Small intestine (tissue), 4 donors: Measurements from ENCODE around the gene NFS1. TPM values are rescaled to one million over a fixed set of nuclear protein-coding genes. Genes with fewer than 3 reads are reported as not detected.

Experiments used
- polyA plus RNA-seq, 4 donors: library from polyadenylated mRNA; stranded (reverse) in 3 of 4; unstranded in 1 of 4; fragments of 200-250 nt in 3 of 4; fragments of 120-200 nt in 1 of 4; gene quantifications; one replicate each; pipeline versions ENCODE4 v1.2.1 to v1.2.3, GENCODE V29; 2013
- donor health status: healthy with polysubstance abuse.
- donor health status: Bipolar disorder and iron deficiency.
- donor health status: healthy.

Gene NFS1
- polyA plus RNA-seq, 4 donors, result 21.9 to 39.6 (median 34.1) TPM

Other genes with a start within 250 kb of the NFS1 start
- 10 to 100 TPM in 2 of 4 donors, 1 to 10 TPM in 2; 3.0 to 31.7 (median 8.8) TPM for gene CEP250, start 243.8 kb downstream of the NFS1 start, polyA plus RNA-seq
- not detected for gene C20orf173, start 169.7 kb downstream of the NFS1 start, polyA plus RNA-seq
- 100 to 1,000 TPM; 198 to 270 (median 225) TPM for gene ERGIC3, start 157.3 kb downstream of the NFS1 start, polyA plus RNA-seq
- 10 to 100 TPM in 1 of 4 donors, 1 to 10 TPM in 2, under 1 TPM in 1; 0.96 to 10.5 (median 2.1) TPM for gene SPAG4, start 83.5 kb downstream of the NFS1 start, polyA plus RNA-seq
- gene CPNE1, start 34.5 kb downstream of the NFS1 start, polyA plus RNA-seq, result 100 to 1,000 TPM in 3 of 4 donors, 10 to 100 TPM in 1; 94.3 to 132 (median 113) TPM
- 10 to 100 TPM in 2 of 4 donors, 1 to 10 TPM in 2; 6.9 to 61.6 (median 12.6) TPM for gene RBM12, start 34.5 kb downstream of the NFS1 start, polyA plus RNA-seq
- gene ROMO1, start 53 bp upstream of the NFS1 start, polyA plus RNA-seq, result 100 to 1,000 TPM; 139 to 755 (median 502) TPM
- gene RBM39, start 42.9 kb upstream of the NFS1 start, polyA plus RNA-seq, result 100 to 1,000 TPM; 148 to 418 (median 215) TPM
- 10 to 100 TPM in 3 of 4 donors, 1 to 10 TPM in 1; 9.6 to 23.1 (median 14.9) TPM for gene PHF20, start 72.7 kb upstream of the NFS1 start, polyA plus RNA-seq